ENCODE measurements around the gene PDXDC1. TPM values are rescaled to one million over a fixed set of nuclear protein-coding genes. Genes with fewer than 3 reads are reported as not detected.
A peak's percentile ranks its signal among the peaks of the same experiment; 100 is the strongest.
"Not testable (repeated sequence)": the region's sequence is repeated elsewhere in the genome, so short reads cannot be mapped to it uniquely, and the experiment has no call there.

The PDXDC1 gene
- total RNA-seq, 4 donors from 2014 or later = 70.0 to 92.2 (median 87.6) TPM

DNA sequence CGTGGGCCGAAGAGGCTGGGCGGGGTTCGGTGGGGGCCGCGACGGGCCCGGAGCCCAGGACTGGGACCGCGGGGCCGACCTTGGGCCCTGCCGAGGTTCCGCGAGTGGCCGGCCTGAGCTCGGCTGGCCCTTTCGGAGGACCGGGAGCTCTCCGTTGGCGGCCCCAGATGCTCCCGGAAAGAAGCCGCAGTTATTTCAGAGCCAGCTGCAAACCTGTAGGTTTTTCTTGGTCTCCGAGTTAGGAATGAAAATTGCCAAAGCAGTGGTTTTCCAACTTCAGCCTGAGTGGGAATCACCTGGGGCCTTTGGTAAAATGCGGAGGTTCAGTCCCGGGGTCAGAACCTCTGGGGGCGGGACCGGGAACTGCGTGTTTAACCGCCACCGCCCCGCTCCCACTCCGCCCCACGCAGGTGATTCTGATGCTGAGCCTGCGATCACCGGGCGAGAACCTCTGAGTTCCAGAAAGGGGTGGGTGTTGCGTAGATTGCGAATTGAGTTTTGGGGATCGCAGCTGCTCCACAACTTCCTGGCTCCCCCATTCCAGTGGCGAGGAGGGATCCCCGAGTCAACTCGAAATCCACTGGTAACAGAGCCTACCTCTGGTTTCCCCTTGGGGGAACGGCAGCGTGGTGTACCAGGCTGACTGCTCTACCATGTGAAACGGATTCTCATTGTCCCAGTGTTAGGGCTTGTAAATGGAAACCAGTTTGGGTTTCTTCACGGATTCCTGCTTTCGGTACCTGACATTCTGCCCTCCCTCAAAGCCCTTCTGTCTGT, 780 bp downstream of the PDXDC1 start:
- H3K9me3 ChIP-seq, H3K36me3 ChIP-seq, H3K27me3 ChIP-seq: not testable (repeated sequence)
- peaks cover 0 to 41% (median 0%) of the 10 kb centered on the region in 3 donors for H3K4me1 ChIP-seq
- 0 to 7% methylated on average over 1 to 7 of the region's 47 CpGs for WGBS, 2 donors (ENCODE audit: low coverage in 1 of 2)
- TF ChIP-seq POLR2AphosphoS5 (IDR thresholded peaks at IDR 0.05) = peak; percentile 27
- TF ChIP-seq, protein P1, sequence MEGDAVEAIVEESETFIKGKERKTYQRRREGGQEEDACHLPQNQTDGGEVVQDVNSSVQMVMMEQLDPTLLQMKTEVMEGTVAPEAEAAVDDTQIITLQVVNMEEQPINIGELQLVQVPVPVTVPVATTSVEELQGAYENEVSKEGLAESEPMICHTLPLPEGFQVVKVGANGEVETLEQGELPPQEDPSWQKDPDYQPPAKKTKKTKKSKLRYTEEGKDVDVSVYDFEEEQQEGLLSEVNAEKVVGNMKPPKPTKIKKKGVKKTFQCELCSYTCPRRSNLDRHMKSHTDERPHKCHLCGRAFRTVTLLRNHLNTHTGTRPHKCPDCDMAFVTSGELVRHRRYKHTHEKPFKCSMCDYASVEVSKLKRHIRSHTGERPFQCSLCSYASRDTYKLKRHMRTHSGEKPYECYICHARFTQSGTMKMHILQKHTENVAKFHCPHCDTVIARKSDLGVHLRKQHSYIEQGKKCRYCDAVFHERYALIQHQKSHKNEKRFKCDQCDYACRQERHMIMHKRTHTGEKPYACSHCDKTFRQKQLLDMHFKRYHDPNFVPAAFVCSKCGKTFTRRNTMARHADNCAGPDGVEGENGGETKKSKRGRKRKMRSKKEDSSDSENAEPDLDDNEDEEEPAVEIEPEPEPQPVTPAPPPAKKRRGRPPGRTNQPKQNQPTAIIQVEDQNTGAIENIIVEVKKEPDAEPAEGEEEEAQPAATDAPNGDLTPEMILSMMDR (IDR thresholded peaks at IDR 0.05) = peak in 2 of 4 experiments; percentile 31 to 55
- H3K27ac ChIP-seq = peak overlapping the region; percentile 92 to 97 (median 95)
- peak overlapping the region; percentile 72 for H3K4me3 ChIP-seq
- peak; percentile 17 for ATAC-seq

DNA sequence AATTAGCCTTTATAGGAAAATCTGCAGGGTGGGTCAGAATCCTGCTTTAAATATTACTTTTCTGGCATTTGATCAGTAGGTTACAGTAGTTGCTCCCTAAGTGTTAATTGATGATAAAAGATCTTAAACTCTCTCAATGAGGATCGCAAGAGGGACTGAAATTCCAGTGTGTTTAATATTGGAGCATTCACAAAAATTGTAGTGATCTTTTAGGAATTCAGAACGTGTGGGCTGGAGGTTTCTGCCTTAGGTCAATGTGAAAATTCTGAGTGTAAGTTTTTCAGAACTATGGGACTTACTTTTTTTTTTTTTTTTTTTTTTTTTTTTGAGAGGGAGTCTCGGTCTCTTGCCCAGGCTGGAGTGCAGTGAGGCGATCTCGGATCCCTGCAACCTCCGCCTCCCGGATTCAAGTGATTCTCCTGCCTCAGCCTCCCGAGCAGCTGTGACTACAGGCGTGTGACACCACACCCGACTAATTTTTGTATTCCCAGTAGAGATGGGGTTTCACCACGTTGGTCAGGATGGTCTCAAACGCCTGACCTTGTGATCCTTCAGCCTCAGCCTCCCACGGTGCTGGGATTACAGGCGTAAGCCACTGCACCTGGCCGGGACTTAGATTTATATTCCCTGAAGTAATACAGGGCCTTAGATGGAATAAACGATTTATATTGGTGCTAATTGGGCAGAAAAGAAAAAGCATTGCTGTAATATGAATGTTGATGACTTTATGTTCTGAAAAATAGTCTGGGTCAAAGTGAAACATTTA, 2.3 kb downstream of the PDXDC1 start:
- not testable (repeated sequence) for H3K36me3 ChIP-seq, ATAC-seq, H3K27me3 ChIP-seq, H3K4me3 ChIP-seq, H3K9me3 ChIP-seq
- 47 to 66% methylated on average over 5 to 9 of the region's 16 CpGs for WGBS, 2 donors (ENCODE audit: low coverage in 1 of 2)
- peak overlapping the region in 1 of 4 donors; percentile 28 for H3K27ac ChIP-seq
- peaks cover 0 to 54% (median 0%) of the 10 kb centered on the region in 3 donors for H3K4me1 ChIP-seq

DNA sequence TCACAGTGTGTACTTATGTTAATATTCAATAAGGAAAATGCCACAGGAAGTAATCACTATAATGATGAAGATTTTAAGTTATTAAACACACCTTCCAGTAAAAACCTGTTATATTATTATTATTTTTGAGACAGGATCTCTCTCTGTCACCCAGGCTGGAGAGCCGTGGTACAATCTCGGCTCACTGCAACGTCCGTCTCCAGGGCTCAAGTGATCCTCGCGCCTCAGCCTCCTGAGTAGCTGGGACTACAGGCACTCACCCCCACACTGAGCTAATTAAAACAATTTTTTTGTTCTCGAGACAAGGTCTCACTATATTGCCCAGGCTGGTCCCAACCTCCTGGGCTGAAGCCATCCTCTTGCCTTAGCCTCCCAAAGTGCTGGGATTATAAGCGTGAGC, 3.5 kb downstream of the PDXDC1 start:
- not testable (repeated sequence) for H3K36me3 ChIP-seq, ATAC-seq, H3K27ac ChIP-seq, H3K9me3 ChIP-seq, H3K4me3 ChIP-seq, H3K27me3 ChIP-seq
- peaks cover 0 to 65% (median 4%) of the 10 kb centered on the region in 3 donors for H3K4me1 ChIP-seq
- 94 to 95% methylated on average over 7 to 8 of the region's 8 CpGs for WGBS, 2 donors (ENCODE audit: low coverage in 1 of 2)

DNA sequence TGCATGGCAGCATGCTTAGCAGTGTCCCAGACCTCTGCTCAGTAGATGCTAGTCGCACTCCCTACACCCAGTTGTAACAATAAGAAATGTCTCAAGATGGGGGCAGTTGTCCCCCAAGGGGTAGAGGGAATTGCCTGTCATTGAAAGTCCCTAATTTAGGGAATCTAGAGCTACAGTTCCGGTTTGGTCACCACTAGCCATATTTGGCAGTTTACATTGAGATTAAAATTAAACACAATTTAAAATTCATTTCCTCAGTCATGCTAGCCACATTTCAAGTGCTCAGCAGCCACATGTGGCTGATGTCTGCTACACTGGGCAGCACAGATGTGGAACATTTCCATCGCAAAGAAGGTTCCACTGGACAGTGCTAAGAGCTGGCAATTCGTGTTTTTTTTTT, 4.1 kb downstream of the PDXDC1 start:
- 81 to 89% methylated on average over 3 to 4 of the region's 4 CpGs for WGBS, 2 donors (ENCODE audit: low coverage in 1 of 2)
- not testable (repeated sequence) for H3K4me3 ChIP-seq, H3K27me3 ChIP-seq, H3K9me3 ChIP-seq, ATAC-seq, H3K36me3 ChIP-seq
- H3K4me1 ChIP-seq = peaks cover 0 to 64% (median 4%) of the 10 kb centered on the region in 3 donors
- peak overlapping the region in 1 of 4 donors; percentile 21 for H3K27ac ChIP-seq

GRCh38 chr16:14981234-14981633, 6.4 kb downstream of the PDXDC1 start:
- not testable (repeated sequence) for H3K27ac ChIP-seq, H3K4me3 ChIP-seq, H3K9me3 ChIP-seq, H3K27me3 ChIP-seq, ATAC-seq
- 66 to 74% methylated on average over 3 of the region's 3 CpGs for WGBS, 2 donors (ENCODE audit: low coverage in 1 of 2)
- H3K36me3 ChIP-seq = peaks cover 0 to 17% of the 10 kb centered on the region in 2 donors
- H3K4me1 ChIP-seq = peaks cover 0 to 52% (median 4%) of the 10 kb centered on the region in 3 donors

DNA sequence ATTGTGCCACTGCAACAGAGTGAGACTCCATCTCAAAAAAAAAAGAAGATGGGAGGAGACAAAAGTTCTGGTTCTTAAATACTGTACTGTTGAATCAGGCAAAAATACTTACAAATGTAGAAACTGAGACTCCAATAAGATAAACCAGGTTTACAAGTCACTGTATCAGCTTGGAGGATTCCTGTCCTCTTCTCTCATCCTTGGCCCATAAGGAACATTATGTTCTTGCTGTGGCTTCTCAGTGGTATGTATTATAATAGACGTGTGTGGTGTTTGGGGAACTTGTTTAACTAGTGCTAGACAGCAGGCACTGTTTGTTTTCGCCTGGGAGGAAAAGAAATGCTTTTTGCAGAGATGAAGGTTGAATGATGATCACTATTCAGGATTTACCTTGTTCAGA, 7.7 kb downstream of the PDXDC1 start:
- Histone ChIP-seq H3K36me3 (peaks cover 0 to 24% of the 10 kb centered on the region in 2 donors), H3K4me1 (peaks cover 0 to 39% (median 4%) of the 10 kb centered on the region in 3 donors), H3K27ac (peak overlapping the region; percentile 36 to 74 (median 66))
- H3K4me3 ChIP-seq, H3K9me3 ChIP-seq, H3K27me3 ChIP-seq: not testable (repeated sequence)
- ATAC-seq = peak; percentile 77
- TF ChIP-seq POLR2AphosphoS5 (IDR thresholded peaks at IDR 0.05) = peak; percentile 23
- WGBS, 2 donors (ENCODE audit: low coverage in 1 of 2) = 0% methylated on average over 1 of the region's 2 CpGs; no CpG with 5 or more reads in 1 of the 2 donors

GRCh38 chr16:14988092-14988491, 13.3 kb downstream of the PDXDC1 start:
- ATAC-seq, H3K27ac ChIP-seq, H3K4me1 ChIP-seq, H3K9me3 ChIP-seq, H3K4me3 ChIP-seq, H3K27me3 ChIP-seq: not testable (repeated sequence)
- H3K36me3 ChIP-seq = peaks cover 0 to 46% of the 10 kb centered on the region in 2 donors
- WGBS, 2 donors (ENCODE audit: low coverage in 1 of 2) = 79% methylated on average over 8 of the region's 8 CpGs; no CpG with 5 or more reads in 1 of the 2 donors

GRCh38 chr16:14988661-14989191, 13.9 kb downstream of the PDXDC1 start:
- not testable (repeated sequence) for H3K4me3 ChIP-seq, H3K9me3 ChIP-seq, H3K4me1 ChIP-seq, H3K27me3 ChIP-seq, ATAC-seq, H3K27ac ChIP-seq
- 95% methylated on average over 4 of the region's 25 CpGs; no CpG with 5 or more reads in 1 of the 2 donors for WGBS, 2 donors (ENCODE audit: low coverage in 1 of 2)
- peaks cover 0 to 46% of the 10 kb centered on the region in 2 donors for H3K36me3 ChIP-seq

Measured in gastroesophageal sphincter (tissue), 4 donors.